ENCODE data around the gene ST3GAL3. TPM values are rescaled to one million over a fixed set of nuclear protein-coding genes. Genes with fewer than 3 reads are reported as not detected.
A peak's percentile ranks its signal among the peaks of the same experiment; 100 is the strongest.

ST3GAL3 gene
- total RNA-seq, 1 donor from 2014 or later: 15.7 TPM

GRCh38 chr1:43786960-43787359, 79.6 kb downstream of the ST3GAL3 start:
- peak; percentile 77 for DNase-seq

- no peak for DNase-seq
Observed at GRCh38 chr1:43789604-43790550, 82.5 kb downstream of the ST3GAL3 start.

GRCh38 chr1:43791243-43791642, 83.9 kb downstream of the ST3GAL3 start:
- no peak for DNase-seq

GRCh38 chr1:43796111-43796581, 88.8 kb downstream of the ST3GAL3 start:
- peak; percentile 57 for DNase-seq

- no peak for DNase-seq
Observed at GRCh38 chr1:43797891-43798290, 90.6 kb downstream of the ST3GAL3 start.

GRCh38 chr1:43799656-43800635, 92.6 kb downstream of the ST3GAL3 start:
- no peak for DNase-seq

- no peak for DNase-seq
Observed at GRCh38 chr1:43800771-43801170, 93.4 kb downstream of the ST3GAL3 start.

- no peak for DNase-seq
Observed at GRCh38 chr1:43801203-43801602, 93.9 kb downstream of the ST3GAL3 start.

GRCh38 chr1:43802356-43802980, 95.1 kb downstream of the ST3GAL3 start:
- DNase-seq: no peak

- no peak for DNase-seq
Observed at GRCh38 chr1:43803105-43803504, 95.8 kb downstream of the ST3GAL3 start.

GRCh38 chr1:43803646-43804045, 96.3 kb downstream of the ST3GAL3 start:
- DNase-seq: no peak

GRCh38 chr1:43804569-43804968, 97.2 kb downstream of the ST3GAL3 start:
- DNase-seq: no peak

- no peak for DNase-seq
Observed at GRCh38 chr1:43805340-43805739, 98.0 kb downstream of the ST3GAL3 start.

- no peak for DNase-seq
Observed at GRCh38 chr1:43806183-43806582, 98.8 kb downstream of the ST3GAL3 start.

- no peak for DNase-seq
Observed at GRCh38 chr1:43809097-43809673, 101.8 kb downstream of the ST3GAL3 start.

GRCh38 chr1:43812579-43812978, 105.2 kb downstream of the ST3GAL3 start:
- no peak for DNase-seq

- DNase-seq: no peak
Observed at GRCh38 chr1:43814401-43814800, 107.1 kb downstream of the ST3GAL3 start.

- DNase-seq: no peak
Observed at GRCh38 chr1:43817304-43817939, 110.1 kb downstream of the ST3GAL3 start.

GRCh38 chr1:43818691-43819090, 111.4 kb downstream of the ST3GAL3 start:
- DNase-seq: no peak

- no peak for DNase-seq
Observed at GRCh38 chr1:43819357-43819756, 112.0 kb downstream of the ST3GAL3 start.

GRCh38 chr1:43821471-43821870, 114.1 kb downstream of the ST3GAL3 start:
- DNase-seq: no peak
